PFSK-1 (cell line): Measurements from ENCODE around the gene RPTOR.

Experiments used
- FOXP2 ChIP-seq: optimal IDR thresholded peaks from 2 replicates; pipeline ENCODE3; 2011; ENCODE audit warnings: borderline replicate concordance, control low read depth, inconsistent platforms; ENCODE audit not compliant: insufficient read depth; ENCODE audit errors: extremely low read length, extremely low read depth
- POLR2AphosphoS5 ChIP-seq: IDR thresholded peaks from 2 replicates; pipeline ENCODE4 v1.6.1; 2012; ENCODE audit warnings: low read depth, mild to moderate bottlenecking, control low read depth, low read length, moderate library complexity
- REST ChIP-seq, 2 experiments: IDR thresholded peaks; 2 replicates each; pipeline versions ENCODE4 v1.6.1 to v1.8.0; 2011 to 2012; ENCODE audit warnings: low read depth in 2 of 2, low read length in 2 of 2, control low read depth in 1 of 2, inconsistent platforms in 1 of 2, mild to moderate bottlenecking in 1 of 2, moderate library complexity in 1 of 2; ENCODE audit not compliant: insufficient read depth in 1 of 2
- SIN3A ChIP-seq: IDR thresholded peaks from 2 replicates; pipeline ENCODE4 v1.6.1; 2012; ENCODE audit warnings: mild to moderate bottlenecking, low read length, moderate library complexity, borderline replicate concordance; ENCODE audit not compliant: insufficient read depth
- TAF1 ChIP-seq: IDR thresholded peaks from 2 replicates; pipeline ENCODE4 v1.6.1; 2012; ENCODE audit warnings: low read length, control low read depth, borderline replicate concordance; ENCODE audit not compliant: insufficient read depth

Gene RPTOR

GRCh38 chr17:80866050-80866793 is 321.6 kb downstream of the RPTOR start:
- TF ChIP-seq REST (IDR thresholded peaks at IDR 0.05; ENCODE audit: insufficient read depth in 1 of 2, low read depth in 2 of 2, low read length in 2 of 2) (no peak), POLR2AphosphoS5 (no peak), FOXP2 (no peak), TAF1 (no peak), SIN3A (no peak)

GRCh38 chr17:80868022-80868609 is 323.5 kb downstream of the RPTOR start:
- no peak for TF ChIP-seq REST (IDR thresholded peaks at IDR 0.05; ENCODE audit: insufficient read depth in 1 of 2, low read depth in 2 of 2, low read length in 2 of 2)
- TF ChIP-seq POLR2AphosphoS5, result no peak
- TF ChIP-seq SIN3A, result no peak
- no peak for TF ChIP-seq TAF1
- no peak for TF ChIP-seq FOXP2

- TF ChIP-seq POLR2AphosphoS5, result no peak
- no peak for TF ChIP-seq TAF1
- no peak for TF ChIP-seq REST (IDR thresholded peaks at IDR 0.05; ENCODE audit: insufficient read depth in 1 of 2, low read depth in 2 of 2, low read length in 2 of 2)
- TF ChIP-seq SIN3A, result no peak
- TF ChIP-seq FOXP2, result no peak
Measured at GRCh38 chr17:80869481-80870145, 325.0 kb downstream of the RPTOR start.

GRCh38 chr17:80870401-80870800 is 325.8 kb downstream of the RPTOR start:
- TF ChIP-seq POLR2AphosphoS5 (no peak), REST (IDR thresholded peaks at IDR 0.05; ENCODE audit: insufficient read depth in 1 of 2, low read depth in 2 of 2, low read length in 2 of 2) (no peak), TAF1 (no peak), SIN3A (no peak), FOXP2 (no peak)
